GM21360 (cell line): Measurements from ENCODE around the gene SLC6A18.

Source experiments
- ATAC-seq: cut with Tn5 transposase; IDR thresholded peaks from one replicate; pipeline ENCODE4 v1.9.1; 2021; ENCODE audit warnings: mild to moderate bottlenecking, moderate library complexity; ENCODE audit not compliant: unreplicated experiment

The SLC6A18 gene

DNA sequence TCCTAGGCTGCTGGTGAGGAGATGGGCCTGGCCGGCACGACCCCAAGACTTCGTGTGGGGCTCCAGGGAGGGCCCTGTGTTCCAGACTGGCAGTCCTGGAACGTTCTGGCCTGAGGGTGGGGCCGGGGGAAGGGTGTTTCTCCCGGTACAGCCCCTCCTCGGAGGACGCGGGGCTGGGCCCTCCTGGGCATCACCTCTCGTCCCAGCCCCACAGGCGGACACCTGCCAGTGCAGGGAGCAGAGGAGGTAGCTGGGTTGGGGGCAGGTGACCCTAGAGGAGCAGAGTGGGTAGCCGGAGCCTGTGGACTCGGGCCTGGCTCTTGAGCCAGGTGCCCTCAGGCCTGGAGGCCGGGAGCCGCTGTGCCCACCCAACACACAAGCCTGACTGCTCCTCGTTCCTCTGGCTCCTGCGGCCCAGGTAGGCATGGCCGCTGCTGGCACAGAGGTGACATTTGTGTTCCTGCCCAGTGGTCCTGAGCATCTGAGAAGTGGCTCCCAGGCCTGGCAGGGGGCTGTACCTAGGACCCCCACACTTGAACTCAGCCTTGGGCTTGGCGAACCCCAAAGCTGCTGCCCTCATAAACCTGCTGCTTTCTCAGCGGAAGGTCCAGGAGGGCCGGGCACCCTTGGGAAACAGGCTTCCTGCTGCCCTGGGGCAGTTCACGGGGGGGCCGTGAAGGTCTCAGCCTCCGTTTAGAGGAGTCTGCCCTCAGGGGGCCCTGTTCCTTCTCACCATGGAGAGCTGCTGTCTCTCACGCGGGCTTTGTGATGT, 23.0 kb upstream of the SLC6A18 start:
- ATAC-seq: no peak

DNA sequence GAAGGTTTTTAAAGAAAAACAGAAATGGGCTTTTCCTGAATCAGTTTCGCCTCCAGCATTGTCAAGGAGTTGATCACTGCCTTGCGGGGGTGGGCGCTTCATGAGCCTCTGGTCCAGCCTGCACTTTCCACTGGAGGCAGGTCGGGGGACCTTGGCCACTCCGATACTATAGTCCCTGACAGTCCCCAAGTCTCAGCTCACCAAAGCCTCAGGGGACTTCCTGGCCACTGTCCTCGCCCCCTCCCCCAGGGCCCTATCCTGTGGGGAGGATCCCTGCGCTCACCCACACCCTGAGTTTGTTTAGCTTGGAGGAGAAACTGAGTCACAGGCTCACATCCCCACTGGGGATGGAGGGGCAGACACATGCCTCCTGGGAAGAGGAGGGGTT, 22.4 kb upstream of the SLC6A18 start:
- no peak for ATAC-seq

DNA sequence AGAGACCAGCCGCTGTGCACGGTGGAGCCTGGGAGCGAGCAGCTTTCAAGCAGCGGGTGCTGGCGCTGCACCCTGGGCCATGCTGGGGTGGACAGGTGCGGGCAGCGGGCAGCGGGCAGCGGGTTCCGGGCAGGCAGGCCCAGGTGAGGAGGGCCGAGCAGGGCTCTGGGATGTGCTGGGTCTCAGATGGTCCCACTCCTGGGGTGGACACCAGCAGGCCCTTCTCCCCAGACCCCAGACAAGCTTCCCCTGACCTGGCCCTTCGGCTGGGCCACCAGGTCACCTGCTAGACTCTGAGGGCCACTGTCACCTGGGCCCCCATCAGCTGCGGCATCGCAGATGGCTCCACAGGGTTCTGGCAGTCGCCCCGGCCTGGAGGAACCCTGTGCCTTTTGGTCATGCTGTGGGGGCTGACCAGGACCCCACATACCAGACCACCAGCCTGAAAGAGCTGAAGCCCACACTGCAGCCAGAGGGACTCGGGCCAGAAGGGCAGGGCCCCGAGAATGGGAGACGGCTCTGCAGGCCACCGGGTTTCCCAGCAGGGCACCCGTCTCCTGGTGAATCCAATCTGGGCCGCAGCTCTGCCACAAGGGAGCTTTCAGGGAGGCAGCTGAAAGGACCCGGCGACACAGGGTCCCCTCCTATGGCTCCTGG, 21.7 kb upstream of the SLC6A18 start:
- no peak for ATAC-seq

DNA sequence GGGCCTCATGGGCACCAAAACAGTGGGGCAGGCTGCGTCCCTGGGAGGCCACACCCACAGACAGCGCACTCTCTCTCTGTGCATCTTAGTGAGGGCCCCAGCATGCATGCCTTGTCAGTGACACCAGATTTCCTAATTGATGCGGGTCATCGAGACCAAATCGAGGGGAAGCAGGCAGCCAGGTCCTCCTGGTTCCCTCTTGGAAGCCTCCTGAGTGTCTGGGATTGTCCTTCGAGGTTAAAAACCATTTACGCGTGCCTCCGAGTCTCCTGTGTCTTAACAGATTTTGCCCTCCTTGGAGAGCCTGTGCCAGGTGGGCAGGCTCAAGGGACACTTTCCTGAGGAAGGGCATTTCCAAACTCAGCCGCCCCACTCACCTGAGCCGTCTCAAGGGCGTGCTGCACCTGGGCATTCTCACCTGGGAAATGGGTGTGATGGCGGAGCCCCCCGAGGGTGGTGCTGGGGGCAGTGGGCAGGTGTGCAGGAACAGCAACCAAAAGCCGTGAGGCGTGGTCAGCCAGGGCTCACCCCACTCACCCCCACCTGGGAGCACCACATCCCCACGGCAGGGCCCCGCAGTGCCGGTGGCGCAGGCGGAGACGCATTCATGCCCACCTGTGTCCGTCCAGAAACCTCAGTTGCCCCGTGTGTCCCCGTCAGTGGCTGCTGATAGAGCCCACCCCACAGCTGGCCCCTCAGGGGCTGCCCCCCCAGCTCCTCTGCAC, 21.1 kb upstream of the SLC6A18 start:
- ATAC-seq: no peak

DNA sequence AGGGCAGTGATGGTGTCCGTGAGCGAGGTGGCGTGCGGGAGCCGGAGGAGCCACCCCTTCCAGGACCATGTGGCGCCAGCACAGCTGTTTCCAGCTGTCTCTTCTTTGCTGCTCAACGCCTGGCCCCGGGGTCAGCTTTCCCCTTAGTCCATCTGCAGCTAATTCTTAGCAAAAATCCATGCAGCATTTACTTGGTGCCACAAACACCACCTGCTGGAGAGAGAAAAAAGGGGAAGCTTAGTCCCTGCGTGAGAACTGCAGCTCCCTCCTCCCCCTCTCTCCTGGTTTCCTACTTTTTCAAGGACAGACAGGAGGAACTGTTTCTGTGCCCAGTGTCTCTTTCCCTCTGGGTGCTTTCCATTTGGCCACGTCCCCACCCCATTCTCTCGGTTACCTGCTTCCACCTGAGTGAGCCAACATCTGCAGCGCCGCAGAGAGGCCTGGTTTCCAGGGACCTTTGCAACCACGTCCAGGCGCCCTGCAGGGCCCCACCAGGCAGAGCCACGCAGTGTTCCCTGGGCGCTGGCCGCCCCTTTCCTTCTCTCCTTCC, 20.4 kb upstream of the SLC6A18 start:
- ATAC-seq: no peak

DNA sequence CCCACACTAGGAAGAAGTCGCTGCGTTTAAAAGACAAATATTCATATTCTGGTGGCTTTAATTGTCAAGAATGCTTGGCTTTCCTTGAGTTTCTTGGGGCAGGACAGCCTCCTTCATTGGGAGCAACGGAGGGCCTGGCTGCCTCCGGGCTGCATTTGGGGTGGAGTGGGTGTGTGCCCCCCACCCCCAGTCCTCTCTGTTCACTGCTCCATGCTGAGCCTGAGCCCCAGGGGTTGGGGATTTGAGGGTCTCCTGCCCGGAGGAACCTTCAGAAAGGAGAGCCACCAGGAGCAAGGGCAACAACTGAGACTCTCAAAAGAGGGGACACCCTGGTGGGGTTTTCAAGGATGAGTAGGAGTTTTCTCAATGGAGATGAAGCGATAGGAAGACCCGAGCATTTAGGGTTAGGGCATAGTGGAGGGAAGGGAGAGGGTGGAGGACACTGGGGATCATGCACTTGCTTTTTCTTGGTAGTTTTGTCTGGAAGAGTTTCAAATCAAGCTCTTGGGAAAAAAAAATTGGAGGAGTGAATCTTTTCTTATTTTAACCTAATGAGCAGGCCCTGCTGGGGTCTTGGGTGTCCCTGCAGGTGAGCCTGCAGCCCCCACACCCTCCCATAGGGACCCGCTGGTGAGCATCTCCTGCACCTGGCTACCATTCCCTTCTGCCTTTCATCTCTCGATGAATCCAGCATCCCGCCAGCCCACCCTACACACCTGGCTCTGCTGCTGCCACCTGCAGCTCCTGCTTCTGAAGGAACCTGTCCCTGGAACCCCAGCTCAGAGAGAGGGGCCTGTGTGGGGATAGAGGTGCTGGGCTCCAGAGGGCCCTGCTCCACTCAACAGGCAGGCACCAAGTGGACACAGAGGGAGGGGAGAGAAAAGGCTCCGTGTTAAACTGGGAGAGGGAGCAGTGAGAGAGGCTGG, 19.7 kb upstream of the SLC6A18 start:
- no peak for ATAC-seq

DNA sequence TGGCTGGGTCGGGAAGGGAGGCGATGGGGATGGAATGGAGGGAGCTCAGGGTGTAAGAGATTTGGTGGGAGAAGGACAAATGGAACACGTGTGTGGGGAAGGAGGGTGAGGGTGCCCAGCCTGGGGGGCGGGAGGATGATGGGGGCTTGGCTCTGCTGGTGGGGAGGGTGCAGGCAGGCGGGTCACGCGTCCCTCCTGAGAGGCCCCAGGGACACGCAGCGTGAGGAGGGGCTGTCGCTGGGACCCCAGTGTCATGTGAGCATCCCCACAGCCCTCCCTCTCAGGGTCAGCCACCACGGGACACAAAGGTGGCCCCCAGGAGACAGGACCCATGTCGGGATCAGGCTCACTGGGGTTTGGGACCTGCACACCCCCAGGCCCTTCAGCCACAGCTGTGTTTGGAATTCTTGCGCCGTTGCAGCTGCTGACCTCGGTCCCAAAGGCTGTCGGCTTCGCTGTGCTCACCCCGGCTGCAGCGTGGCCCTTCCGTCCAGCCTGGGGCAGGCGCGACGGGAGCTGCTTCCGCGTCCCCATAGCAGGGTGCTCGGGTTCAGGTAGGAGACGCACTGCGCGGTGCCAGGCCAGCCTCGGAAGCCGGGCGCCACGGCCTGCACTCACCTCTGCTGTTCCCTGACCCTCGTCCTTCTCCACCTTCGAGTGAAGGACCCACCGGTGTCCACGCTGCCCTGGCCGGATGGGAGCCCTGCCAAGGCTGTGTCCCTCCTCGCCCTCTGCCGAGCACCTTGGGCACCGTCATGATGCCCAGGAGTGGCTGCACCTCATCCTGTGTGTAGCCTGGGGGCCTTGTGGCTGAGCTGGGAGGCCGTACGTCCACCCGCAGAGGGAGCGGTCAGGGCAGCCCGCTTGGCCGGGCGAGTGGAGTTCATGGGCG, 18.4 kb upstream of the SLC6A18 start:
- ATAC-seq: no peak

DNA sequence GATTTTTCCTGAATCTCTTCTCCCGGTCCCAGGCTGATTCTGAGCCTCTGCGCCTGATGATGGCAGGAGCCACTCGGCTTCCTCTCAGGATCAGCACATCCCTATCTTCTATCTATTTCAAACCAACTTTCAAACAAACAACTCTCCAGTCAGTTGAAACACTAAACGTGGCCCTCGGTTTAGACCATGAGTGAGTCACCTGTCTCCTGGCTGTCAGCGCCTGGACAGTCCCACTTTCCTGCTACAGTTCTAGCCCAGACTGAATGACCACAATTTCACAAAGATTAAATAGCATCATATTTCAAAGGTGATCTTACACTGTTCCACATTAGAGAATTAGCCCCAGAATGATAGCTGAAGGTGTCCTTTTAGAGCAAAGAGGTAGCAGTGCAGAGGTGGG, 17.6 kb upstream of the SLC6A18 start:
- ATAC-seq: no peak

DNA sequence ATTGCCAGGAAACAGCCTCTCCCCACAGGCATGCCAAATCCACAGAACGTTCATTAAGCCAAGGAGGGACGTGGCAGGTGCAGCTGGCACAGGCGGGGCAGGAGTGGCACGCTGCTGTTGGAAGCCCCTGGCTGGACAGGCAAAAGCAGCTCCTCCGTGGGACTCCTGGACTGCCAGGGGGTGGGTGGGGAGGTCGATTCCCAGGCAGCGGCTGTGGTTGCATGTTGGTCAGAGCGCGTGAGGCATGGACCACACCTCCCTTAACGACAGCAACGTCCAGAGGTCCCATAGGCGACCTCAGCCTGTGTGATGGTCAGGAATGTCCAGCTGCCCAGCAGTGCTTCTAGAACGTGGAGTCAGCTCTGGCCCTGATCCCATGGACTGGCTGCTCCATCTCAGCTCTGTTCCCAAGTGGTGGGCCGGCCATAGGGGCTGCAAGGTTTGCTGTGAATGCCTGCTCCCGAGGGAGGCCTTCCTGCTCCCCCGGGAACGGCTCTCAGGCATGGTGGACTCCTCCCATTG, 16.9 kb upstream of the SLC6A18 start:
- no peak for ATAC-seq

DNA sequence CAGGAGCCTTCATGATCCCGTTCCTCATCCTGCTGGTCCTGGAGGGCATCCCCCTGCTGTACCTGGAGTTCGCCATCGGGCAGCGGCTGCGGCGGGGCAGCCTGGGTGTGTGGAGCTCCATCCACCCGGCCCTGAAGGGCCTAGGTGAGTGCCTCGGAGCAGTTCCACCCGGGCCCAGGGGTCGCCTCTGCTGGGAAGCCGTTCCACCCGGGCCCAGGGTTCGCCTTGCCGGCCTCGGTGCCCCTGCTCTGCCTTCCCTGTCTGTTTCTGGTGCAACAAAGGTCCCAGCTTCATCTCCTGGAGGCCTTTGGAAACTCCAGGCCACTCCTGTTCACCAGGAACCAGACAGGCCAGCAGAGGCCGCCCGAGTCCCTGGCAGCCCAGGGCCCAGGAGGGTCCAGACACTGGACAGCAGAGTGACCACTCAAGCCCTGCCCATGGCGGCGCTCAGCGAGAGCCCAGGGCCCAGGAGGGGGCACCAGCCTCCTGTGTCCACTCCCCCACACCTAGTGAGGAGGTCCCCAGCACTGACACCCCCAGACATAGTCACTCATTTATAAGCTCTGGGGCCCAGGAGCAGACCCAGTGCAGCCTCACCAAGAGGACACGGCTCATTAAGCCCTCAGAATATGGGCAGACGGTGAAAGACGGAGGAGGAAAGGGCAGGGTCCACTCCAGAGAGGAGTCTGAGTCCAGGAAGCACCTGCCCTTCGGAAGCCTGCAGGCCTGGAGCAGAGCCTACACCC, 16.3 kb upstream of the SLC6A18 start:
- ATAC-seq: no peak

DNA sequence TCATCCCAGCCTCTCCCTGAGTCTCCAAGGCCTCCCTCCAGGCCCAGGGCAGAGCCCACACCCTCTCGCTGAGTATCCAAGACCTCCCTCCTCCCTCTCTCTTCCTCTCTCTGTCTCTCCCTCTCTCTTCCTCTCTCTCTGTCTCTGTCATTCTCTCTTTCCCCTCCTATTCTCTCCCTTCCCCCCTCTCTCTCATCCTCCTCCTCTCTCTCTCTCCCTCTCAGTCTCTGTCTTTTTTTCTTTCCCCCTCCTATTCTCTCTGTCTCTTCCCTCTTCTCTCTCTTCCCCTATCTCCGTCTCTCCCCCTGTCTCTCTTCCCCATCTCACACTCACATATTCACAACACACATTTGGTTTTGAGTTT, 15.7 kb upstream of the SLC6A18 start:
- ATAC-seq: no peak

DNA sequence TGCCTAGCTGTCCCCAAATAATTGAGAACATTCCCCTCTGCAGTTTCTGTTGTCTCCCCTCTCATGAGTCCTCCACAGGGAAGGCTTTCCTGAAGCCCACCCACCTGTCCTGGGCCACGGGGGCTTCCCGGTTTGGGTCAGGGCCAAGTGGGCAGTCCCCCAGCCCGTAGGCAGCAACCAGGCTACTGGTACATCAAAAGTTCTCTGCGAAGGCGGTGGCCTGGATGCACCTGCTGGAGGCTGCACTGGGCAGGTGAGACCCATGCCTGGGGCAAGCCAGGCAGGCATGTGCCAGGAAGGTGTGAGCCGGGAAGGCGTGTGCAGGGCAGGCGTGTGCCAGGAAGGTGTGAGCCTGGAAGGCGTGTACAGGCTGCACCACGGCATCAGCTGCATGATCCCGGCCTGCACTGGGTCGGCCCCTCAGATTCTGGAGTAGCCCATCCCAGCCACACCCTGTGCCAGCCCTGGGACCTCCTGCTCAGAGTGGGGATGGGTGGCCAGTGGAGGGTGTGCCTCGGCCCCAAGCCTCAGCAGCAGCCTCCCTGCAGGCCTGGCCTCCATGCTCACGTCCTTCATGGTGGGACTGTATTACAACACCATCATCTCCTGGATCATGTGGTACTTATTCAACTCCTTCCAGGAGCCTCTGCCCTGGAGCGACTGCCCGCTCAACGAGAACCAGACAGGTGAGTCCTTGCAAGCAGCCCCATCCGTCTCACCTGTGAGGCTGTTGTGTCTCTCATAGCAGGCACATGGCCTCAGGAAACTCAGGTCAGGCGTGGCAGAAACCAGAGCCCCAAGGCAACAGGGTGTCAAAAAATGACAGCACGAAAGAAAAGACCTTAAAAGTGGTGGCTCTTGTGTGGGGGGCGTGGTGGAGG, 15.0 kb upstream of the SLC6A18 start:
- no peak for ATAC-seq

DNA sequence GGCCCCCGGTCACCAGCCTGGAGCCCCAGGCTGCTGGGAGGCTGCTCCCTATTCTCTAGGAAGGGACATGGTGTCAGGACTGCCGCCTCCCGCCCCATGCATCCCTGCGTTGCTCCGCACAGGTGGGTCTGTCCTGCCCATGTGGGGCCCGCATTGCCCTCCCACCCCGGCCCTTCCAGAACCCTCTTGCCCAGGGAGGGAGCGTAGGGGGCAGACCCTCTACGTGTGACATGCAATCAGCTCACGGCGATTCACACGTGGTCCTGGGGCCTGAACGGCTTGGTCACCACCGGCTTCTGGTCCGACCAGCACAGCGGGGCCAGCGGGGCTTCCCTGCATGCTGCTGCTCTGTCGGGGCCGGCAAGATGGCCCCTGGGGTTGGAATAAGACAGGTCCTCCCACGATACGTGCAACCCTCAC, 14.3 kb upstream of the SLC6A18 start:
- ATAC-seq: no peak

DNA sequence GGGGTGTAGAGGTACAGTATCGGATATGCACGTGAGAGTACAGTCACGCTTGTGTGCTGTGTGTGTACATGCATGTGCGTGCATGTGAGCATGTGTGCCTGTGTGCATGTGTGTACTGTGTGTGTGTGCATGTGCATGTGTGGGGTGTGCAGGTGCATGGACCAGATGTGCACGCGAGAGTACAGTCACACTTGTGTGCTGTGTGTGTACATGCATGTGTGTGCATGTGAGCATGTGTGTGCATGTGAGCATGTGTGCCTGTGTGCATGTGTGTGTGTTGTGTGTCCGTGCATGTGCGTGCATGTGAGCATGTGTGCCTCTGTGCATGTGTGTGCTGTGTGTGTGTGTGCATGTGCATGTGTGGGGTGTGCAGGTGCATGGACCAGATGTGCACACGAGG, 13.5 kb upstream of the SLC6A18 start:
- no peak for ATAC-seq

DNA sequence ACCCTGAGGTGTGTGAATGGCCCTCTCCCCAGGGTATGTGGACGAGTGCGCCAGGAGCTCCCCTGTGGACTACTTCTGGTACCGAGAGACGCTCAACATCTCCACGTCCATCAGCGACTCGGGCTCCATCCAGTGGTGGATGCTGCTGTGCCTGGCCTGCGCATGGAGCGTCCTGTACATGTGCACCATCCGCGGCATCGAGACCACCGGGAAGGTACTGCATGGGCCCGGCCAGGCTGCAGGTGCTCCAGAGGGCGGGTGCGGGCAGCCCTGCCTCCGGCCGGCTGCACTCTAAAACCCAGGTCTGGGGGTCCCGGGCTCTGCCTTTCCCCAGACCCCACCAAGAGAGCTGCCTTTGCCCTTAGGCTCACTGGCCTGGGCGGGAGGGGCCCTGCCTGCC, 12.9 kb upstream of the SLC6A18 start:
- ATAC-seq: no peak

DNA sequence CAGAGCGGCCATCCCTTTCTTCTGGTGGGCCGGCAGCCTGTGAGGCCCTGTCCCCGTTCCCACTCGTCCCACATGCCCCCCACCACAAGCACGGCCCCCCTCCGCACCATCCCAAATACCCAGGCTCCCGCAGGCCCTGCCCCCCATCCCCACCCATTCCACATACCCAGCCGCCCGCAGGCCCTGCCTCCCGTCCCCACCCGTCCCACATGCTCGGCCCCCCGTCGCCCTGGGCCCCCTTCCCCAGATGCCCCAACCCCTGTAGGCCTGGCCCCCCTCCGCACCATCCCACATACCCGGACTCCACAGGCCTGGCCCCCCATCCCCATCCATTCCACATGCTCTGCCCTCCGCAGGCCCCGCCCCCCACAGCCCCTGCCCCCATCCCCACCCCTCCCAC, 12.3 kb upstream of the SLC6A18 start:
- no peak for ATAC-seq

DNA sequence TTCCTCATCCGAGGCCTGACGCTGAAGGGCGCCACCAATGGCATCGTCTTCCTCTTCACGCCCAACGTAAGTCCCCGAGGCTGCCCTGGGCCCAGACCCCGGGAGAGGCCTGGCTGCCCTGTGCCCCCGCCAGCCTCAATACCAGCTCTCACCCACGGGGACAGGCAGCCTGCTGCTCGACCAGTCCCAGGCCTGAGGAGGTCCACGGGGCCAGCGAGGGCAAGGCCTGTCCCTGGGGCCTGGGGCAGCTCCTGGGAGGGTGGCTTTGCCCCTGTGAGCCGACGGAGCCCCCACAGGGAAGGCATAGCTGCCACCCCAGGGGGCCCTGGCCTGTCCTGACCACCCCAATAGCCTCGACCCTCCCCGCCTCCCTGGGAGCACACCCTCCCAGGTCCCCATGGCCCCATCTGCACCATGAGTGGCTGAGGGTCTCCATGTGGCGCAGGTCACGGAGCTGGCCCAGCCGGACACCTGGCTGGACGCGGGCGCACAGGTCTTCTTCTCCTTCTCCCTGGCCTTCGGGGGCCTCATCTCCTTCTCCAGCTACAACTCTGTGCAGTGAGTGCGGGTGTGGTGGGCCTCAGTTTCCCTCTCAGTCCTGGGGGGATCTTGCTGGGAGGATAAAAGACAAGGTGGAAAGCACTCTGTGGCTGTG, 11.5 kb upstream of the SLC6A18 start:
- no peak for ATAC-seq
